ENCODE data around the gene SPACA6. TPM values are rescaled to one million over a fixed set of nuclear protein-coding genes. Genes with fewer than 3 reads are reported as not detected.
A peak's percentile ranks its signal among the peaks of the same experiment; 100 is the strongest.

Gene SPACA6
- total RNA-seq, 1 donor from 2014 or later: 27.2 TPM

DNA sequence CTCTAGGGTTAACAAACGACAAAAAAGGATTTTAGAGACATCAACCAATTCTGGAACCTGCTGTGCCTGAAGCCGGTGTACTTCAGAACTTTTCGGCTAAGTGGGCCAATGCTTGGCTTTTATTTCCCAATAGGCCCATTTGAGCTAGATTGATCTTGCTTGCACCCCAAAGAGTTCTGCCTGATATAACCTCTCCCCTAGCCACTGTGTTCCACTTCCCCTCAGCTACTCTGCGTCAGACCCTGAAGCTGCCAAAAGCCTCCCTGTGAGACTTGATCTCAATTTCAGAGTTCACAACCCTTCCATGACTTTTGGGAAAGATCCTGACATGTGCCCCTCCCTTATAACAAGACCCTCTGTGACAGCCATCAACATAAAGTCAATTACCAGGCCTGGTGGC, 40.9 kb upstream of the SPACA6 start:
- no peak for DNase-seq
- Mint-ChIP-seq H3K27ac (ENCODE audit: unreplicated experiment) (no peak overlapping the region), H3K4me1 (ENCODE audit: low read depth, unreplicated experiment) (no peaks in the 10 kb centered on the region), H3K27me3 (ENCODE audit: unreplicated experiment) (peaks cover 3% of the 10 kb centered on the region), H3K36me3 (ENCODE audit: unreplicated experiment) (no peaks in the 10 kb centered on the region), H3K9me3 (ENCODE audit: unreplicated experiment) (peaks cover 6% of the 10 kb centered on the region), H3K4me3 (ENCODE audit: unreplicated experiment) (no peak overlapping the region)
- TF ChIP-seq, protein P1, sequence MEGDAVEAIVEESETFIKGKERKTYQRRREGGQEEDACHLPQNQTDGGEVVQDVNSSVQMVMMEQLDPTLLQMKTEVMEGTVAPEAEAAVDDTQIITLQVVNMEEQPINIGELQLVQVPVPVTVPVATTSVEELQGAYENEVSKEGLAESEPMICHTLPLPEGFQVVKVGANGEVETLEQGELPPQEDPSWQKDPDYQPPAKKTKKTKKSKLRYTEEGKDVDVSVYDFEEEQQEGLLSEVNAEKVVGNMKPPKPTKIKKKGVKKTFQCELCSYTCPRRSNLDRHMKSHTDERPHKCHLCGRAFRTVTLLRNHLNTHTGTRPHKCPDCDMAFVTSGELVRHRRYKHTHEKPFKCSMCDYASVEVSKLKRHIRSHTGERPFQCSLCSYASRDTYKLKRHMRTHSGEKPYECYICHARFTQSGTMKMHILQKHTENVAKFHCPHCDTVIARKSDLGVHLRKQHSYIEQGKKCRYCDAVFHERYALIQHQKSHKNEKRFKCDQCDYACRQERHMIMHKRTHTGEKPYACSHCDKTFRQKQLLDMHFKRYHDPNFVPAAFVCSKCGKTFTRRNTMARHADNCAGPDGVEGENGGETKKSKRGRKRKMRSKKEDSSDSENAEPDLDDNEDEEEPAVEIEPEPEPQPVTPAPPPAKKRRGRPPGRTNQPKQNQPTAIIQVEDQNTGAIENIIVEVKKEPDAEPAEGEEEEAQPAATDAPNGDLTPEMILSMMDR (IDR thresholded peaks at IDR 0.05; ENCODE audit: partially characterized antibody, unreplicated experiment): no peak

DNA sequence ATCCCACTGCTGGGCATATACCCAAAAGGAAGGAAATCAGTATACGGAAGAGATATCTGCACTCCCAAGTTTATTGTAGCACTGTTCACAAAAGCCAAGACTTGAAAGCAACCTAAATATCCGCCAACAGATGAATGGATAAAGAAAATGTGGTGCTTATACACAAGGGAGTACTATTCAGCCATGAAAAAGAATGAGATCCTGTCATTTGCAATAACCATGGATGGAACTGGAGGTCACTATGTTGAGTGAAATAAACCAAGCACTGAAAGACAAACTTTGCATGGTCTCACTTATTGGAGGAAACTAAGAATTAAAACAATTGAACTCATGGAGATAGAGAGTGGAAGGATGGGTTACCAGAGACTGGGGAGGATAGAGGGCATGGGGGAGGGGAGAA, 40.0 kb upstream of the SPACA6 start:
- no peak for DNase-seq
- Mint-ChIP-seq H3K27ac (ENCODE audit: unreplicated experiment) (no peak overlapping the region), H3K36me3 (ENCODE audit: unreplicated experiment) (no peaks in the 10 kb centered on the region), H3K27me3 (ENCODE audit: unreplicated experiment) (peaks cover 3% of the 10 kb centered on the region), H3K4me1 (ENCODE audit: low read depth, unreplicated experiment) (no peaks in the 10 kb centered on the region), H3K4me3 (ENCODE audit: unreplicated experiment) (no peak overlapping the region), H3K9me3 (ENCODE audit: unreplicated experiment) (peaks cover 6% of the 10 kb centered on the region)
- TF ChIP-seq, protein P1 (IDR thresholded peaks at IDR 0.05; ENCODE audit: partially characterized antibody, unreplicated experiment): no peak

DNA sequence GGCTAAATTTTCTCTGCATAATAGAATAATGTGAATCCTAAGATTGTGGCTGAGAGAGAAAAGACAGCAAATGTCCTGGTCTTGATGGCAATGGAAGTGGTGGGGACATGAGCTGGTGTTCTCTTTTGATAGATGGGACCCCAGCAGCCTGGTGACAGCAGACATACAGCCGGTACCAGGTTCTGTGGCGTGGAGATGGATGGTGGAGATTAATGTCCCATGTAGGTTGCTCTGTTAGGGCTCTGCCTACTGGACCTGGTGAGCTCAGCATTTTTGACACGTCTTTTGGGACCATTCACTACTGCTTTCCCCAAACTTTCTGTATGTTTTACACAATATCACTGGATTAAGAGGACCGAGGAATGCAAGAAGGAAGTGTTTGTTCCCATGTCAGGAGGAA, 38.3 kb upstream of the SPACA6 start:
- H3K36me3 Mint-ChIP-seq (ENCODE audit: unreplicated experiment): no peaks in the 10 kb centered on the region
- no peak overlapping the region for H3K27ac Mint-ChIP-seq (ENCODE audit: unreplicated experiment)
- peaks cover 5% of the 10 kb centered on the region for H3K9me3 Mint-ChIP-seq (ENCODE audit: unreplicated experiment)
- DNase-seq: no peak
- TF ChIP-seq, protein P1 (IDR thresholded peaks at IDR 0.05; ENCODE audit: partially characterized antibody, unreplicated experiment): no peak
- no peaks in the 10 kb centered on the region for H3K4me1 Mint-ChIP-seq (ENCODE audit: low read depth, unreplicated experiment)
- peaks cover 3% of the 10 kb centered on the region for H3K27me3 Mint-ChIP-seq (ENCODE audit: unreplicated experiment)
- no peak overlapping the region for H3K4me3 Mint-ChIP-seq (ENCODE audit: unreplicated experiment)

DNA sequence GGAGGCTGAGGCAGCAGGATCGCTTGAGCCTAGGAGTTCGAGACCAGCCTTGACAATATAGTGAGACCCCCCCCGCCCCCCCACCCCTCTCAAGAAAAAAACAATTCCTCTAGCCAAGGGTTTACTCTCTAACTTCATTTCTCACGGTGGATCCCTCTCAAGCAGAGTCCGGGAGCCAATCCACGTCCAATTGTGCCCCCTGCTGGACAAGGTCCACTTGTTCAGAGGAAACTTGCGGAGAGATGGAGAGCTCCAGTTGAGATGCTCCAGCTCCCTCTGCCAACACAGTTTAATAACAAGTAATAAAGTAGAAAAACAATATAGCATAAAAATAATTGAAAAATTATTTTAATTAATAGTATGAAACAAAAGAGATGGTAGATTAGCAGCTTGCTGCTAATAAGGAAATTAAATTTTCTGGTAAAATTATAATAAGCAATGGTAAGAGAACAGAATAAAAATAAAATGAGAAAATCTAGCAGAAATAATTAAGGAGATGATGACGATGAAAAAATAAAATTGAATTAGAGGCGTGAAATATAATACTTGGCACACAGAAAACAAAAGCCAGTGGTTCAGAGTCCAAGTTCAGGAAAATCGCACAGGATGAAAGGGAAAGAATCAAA, 32.0 kb upstream of the SPACA6 start:
- no peak overlapping the region for H3K4me3 Mint-ChIP-seq (ENCODE audit: unreplicated experiment)
- no peak overlapping the region for H3K27ac Mint-ChIP-seq (ENCODE audit: unreplicated experiment)
- peak; percentile 88 for DNase-seq
- no peaks in the 10 kb centered on the region for H3K9me3 Mint-ChIP-seq (ENCODE audit: unreplicated experiment)
- H3K36me3 Mint-ChIP-seq (ENCODE audit: unreplicated experiment): no peaks in the 10 kb centered on the region
- H3K27me3 Mint-ChIP-seq (ENCODE audit: unreplicated experiment): no peaks in the 10 kb centered on the region
- TF ChIP-seq, protein P1 (IDR thresholded peaks at IDR 0.05; ENCODE audit: partially characterized antibody, unreplicated experiment): peak; percentile 76
- H3K4me1 Mint-ChIP-seq (ENCODE audit: low read depth, unreplicated experiment): no peaks in the 10 kb centered on the region

DNA sequence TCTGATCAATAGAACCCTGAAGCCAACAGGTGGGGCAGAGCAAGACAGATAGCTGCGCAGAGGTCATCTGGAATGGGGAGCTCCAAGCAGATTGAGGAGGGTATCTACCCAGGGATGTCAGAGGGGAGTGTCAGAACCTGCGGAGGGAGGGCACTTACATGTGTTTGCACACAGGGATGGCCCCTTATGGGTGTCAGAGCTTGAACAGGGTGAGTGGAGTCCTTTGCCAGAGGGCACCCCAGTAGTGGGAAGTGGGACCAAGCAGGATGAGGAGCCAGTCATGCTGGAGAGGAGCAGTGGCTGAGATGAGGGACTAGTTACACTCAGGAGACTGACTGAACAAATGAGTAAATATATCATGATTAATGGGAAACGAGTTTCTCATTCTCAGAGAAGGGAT, 29.5 kb upstream of the SPACA6 start:
- no peak overlapping the region for H3K27ac Mint-ChIP-seq (ENCODE audit: unreplicated experiment)
- no peaks in the 10 kb centered on the region for H3K9me3 Mint-ChIP-seq (ENCODE audit: unreplicated experiment)
- no peaks in the 10 kb centered on the region for H3K36me3 Mint-ChIP-seq (ENCODE audit: unreplicated experiment)
- TF ChIP-seq, protein P1 (IDR thresholded peaks at IDR 0.05; ENCODE audit: partially characterized antibody, unreplicated experiment): no peak
- DNase-seq: no peak
- no peak overlapping the region for H3K4me3 Mint-ChIP-seq (ENCODE audit: unreplicated experiment)
- H3K27me3 Mint-ChIP-seq (ENCODE audit: unreplicated experiment): no peaks in the 10 kb centered on the region
- H3K4me1 Mint-ChIP-seq (ENCODE audit: low read depth, unreplicated experiment): no peaks in the 10 kb centered on the region

Data from glutamatergic neuron (in vitro differentiated cells).